MM.1S (cell line): ENCODE measurements around the gene TRAPPC10.

Experiments
- EZH2 ChIP-seq: fragments of 300-600 bp; sonication (generic); optimal IDR thresholded peaks from 2 replicates; pipeline ENCODE3; 2017; ENCODE audit warnings: low read depth, mild to moderate bottlenecking, antibody characterized with exemption, low read length, mixed read lengths
- TF ChIP-seq, protein P1 (sequence below): fragments of 300-600 bp; sonication (generic); IDR thresholded peaks from 2 replicates; pipeline ENCODE4 v1.5.1; 2016; ENCODE audit warnings: antibody characterized with exemption, low read length, mixed read lengths

DNA sequence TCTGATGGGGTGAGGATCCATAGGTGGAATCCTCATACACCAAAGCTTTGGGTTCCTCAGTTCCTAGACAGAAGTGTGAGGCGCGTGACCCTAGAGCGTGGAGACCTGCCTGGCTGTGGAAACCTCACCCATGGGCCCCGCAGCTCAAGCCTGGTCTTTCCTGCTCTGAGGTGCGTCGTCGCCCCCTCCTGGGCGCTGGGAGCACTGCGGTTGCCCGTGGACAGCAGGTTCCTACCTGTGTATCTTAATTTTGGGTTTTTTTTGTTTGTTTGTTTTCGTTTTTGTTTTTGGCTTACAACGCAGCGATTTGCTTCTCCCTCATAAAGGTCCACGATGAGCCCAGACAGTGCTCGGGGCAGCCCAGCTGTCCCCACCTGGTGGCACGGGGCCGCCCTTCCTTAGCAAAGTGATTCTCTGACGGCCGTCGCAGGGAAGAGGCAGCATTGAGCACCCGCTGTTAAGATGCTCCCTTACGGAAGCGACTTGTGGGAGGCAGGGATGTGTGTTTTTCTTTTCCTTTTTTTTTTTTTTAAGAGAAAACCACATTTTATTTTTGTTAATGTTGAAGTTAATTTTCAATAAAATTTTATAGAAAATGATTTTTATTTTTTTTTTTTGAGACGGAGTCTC lies 36.5 kb upstream of the TRAPPC10 start:
- TF ChIP-seq, protein P1, sequence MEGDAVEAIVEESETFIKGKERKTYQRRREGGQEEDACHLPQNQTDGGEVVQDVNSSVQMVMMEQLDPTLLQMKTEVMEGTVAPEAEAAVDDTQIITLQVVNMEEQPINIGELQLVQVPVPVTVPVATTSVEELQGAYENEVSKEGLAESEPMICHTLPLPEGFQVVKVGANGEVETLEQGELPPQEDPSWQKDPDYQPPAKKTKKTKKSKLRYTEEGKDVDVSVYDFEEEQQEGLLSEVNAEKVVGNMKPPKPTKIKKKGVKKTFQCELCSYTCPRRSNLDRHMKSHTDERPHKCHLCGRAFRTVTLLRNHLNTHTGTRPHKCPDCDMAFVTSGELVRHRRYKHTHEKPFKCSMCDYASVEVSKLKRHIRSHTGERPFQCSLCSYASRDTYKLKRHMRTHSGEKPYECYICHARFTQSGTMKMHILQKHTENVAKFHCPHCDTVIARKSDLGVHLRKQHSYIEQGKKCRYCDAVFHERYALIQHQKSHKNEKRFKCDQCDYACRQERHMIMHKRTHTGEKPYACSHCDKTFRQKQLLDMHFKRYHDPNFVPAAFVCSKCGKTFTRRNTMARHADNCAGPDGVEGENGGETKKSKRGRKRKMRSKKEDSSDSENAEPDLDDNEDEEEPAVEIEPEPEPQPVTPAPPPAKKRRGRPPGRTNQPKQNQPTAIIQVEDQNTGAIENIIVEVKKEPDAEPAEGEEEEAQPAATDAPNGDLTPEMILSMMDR, result peak; percentile 100
- TF ChIP-seq EZH2, result no peak
